NCI-H1436 treated with DMSO at 0.1 percent for 48 hours (cell line): ENCODE data around the gene PPAT.
A peak's percentile ranks its signal among the peaks of the same experiment; 100 is the strongest.
"Not testable (repeated sequence)": the region's sequence is repeated elsewhere in the genome, so short reads cannot be mapped to it uniquely, and the experiment has no call there.

Experiments
- DNase-seq: peaks from one replicate; lab custom pipeline; 2025; lab: John Stamatoyannopoulos, UW

Gene PPAT

GRCh38 chr4:56435140-56435926 is at the start of gene PPAT:
Gene PPAT, minus strand, starts transcription at chr4:56435615. Its CDS starts 138 bp downstream, at chr4:56435477.
- DNase-seq = peak; percentile 77

GRCh38 chr4:56480691-56481090 is 45.3 kb upstream of the PPAT start:
- DNase-seq = no peak

- no peak for DNase-seq
Observed at GRCh38 chr4:56477192-56477702, 41.8 kb upstream of the PPAT start.

- DNase-seq = no peak
Observed at GRCh38 chr4:56475917-56476316, 40.5 kb upstream of the PPAT start.

GRCh38 chr4:56469489-56470210 is 34.2 kb upstream of the PPAT start:
- no peak for DNase-seq

GRCh38 chr4:56468097-56468422 is 32.6 kb upstream of the PPAT start:
- no peak for DNase-seq

GRCh38 chr4:56467284-56468096 is 32.1 kb upstream of the PPAT start, which contains the start of gene SRP72:
Gene SRP72, plus strand, starts transcription at chr4:56467617. Its CDS starts 19 bp downstream, at chr4:56467636.
- DNase-seq = peak; percentile 55

- no peak for DNase-seq
Observed at GRCh38 chr4:56466910-56467283, 31.5 kb upstream of the PPAT start.

GRCh38 chr4:56466296-56466761 is 30.9 kb upstream of the PPAT start:
- not testable (repeated sequence) for DNase-seq

GRCh38 chr4:56465599-56466295 is 30.3 kb upstream of the PPAT start:
- no peak for DNase-seq

GRCh38 chr4:56464581-56464980 is 29.2 kb upstream of the PPAT start:
- no peak for DNase-seq

- DNase-seq = no peak
Observed at GRCh38 chr4:56463711-56464110, 28.3 kb upstream of the PPAT start.

GRCh38 chr4:56462157-56462556 is 26.7 kb upstream of the PPAT start:
- no peak for DNase-seq

- DNase-seq = no peak
Observed at GRCh38 chr4:56460085-56460484, 24.7 kb upstream of the PPAT start.

- no peak for DNase-seq
Observed at GRCh38 chr4:56450342-56450741, 14.9 kb upstream of the PPAT start.

- DNase-seq = not testable (repeated sequence)
Observed at GRCh38 chr4:56449475-56449874, 14.1 kb upstream of the PPAT start.

- DNase-seq = no peak
Observed at GRCh38 chr4:56448301-56448700, 12.9 kb upstream of the PPAT start.

GRCh38 chr4:56445699-56446098 is 10.3 kb upstream of the PPAT start:
- no peak for DNase-seq

GRCh38 chr4:56444719-56445118 is 9.3 kb upstream of the PPAT start:
- no peak for DNase-seq

- no peak for DNase-seq
Observed at GRCh38 chr4:56440983-56441382, 5.6 kb upstream of the PPAT start.

GRCh38 chr4:56438766-56439165 is 3.4 kb upstream of the PPAT start:
- no peak for DNase-seq
